Vein endothelial cell (primary cell): ENCODE data around the gene MMADHC. TPM values are rescaled to one million over a fixed set of nuclear protein-coding genes. Genes with fewer than 3 reads are reported as not detected.

Experiments used
- small RNA-seq: library from RNA; depleted of rRNA; stranded (forward); fragments of <200 nt; gene quantifications from one replicate; pipeline ENCODE3, GENCODE V24; 2012
- total RNA-seq: library from RNA; depleted of rRNA; stranded (reverse); fragments of >200 nt; gene quantifications from 2 replicates; pipeline ENCODE4 v1.2.3, GENCODE V29; 2012

MMADHC gene
- total RNA-seq: 158 and 179 TPM in 2 replicates

DNA sequence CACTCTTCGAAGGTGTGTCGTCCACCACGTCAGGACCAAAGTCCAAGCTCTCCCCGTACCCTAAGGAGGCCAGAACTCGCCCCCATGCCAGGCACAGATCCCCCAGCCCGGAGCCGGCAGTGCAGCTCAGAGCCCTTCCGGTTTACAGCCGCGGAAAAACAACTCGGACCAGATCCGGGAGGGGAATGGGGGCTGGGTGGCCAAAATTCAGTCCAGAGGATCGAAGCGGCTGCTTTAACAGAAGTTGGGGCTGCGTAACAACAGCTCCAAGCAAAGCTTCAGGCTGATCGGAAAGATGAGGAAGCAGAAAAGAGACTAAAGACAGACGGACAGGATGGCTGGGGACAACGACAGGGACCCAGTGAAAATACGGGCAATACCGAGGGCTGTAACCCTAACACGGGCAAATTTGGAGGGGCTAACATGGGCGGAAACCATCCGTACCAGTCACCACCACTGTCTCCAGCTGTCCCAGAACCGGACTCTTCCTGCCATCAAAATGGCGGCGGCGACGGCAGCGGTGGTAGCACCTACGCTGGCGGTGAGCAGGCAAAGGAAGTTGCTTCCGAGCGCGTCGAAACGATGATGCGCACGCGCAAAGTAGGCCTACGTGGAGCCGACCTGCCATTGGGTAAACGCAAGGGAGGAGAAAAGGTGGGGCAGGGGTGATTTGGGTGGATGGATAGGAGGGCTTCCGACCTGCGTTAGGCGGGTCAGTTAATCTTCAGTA lies at the start of gene MMADHC:
Gene MMADHC (minus strand): TSS at position 556 of the 730 bp plus-strand sequence. CDS start 678 bp downstream, outside the sequence.

Small RNA genes within 50 kb of the gene (small RNA-seq; reads per million reads assigned to genes)
- gene RNU6-601P: not detected
